Astrocyte (in vitro differentiated cells and primary cell): ENCODE measurements around the gene MRPL12. TPM values are rescaled to one million over a fixed set of nuclear protein-coding genes. Genes with fewer than 3 reads are reported as not detected.

Source experiments
- DNase-seq: peaks from one replicate; pipeline ENCODE4 v3.0.0-alpha.2; 2010; ENCODE audit warnings: low read depth
- FAIRE-seq: peaks from 2 replicates; lab custom pipeline; 2011; peaks lifted over from hg19 to GRCh38; lab: Jason Lieb, UNC
- H2AFZ ChIP-seq: 2 replicates; pipeline ENCODE4 v1.6.0; 2012; ENCODE audit warnings: low read depth, low read length, inconsistent platforms
- H3K27ac ChIP-seq: 2 replicates; pipeline ENCODE4 v1.5.1; 2011; ENCODE audit warnings: low read depth, low read length, inconsistent platforms
- H3K27me3 ChIP-seq: 2 replicates; pipeline ENCODE4 v1.6.0; 2011; ENCODE audit warnings: low read length, inconsistent platforms; ENCODE audit not compliant: insufficient read depth
- H3K36me3 ChIP-seq: 2 replicates; pipeline ENCODE4 v1.5.1; 2011; ENCODE audit warnings: low read length, inconsistent platforms; ENCODE audit not compliant: insufficient read depth
- H3K4me1 ChIP-seq: 2 replicates; pipeline ENCODE4 v1.5.1; 2011; ENCODE audit warnings: low read length, inconsistent platforms; ENCODE audit not compliant: insufficient read depth
- H3K4me2 ChIP-seq: 2 replicates; pipeline ENCODE4 v1.6.0; 2012; ENCODE audit warnings: low read length, inconsistent platforms
- H3K4me3 ChIP-seq: 2 replicates; pipeline ENCODE4 v1.5.1; 2011; ENCODE audit warnings: low read depth, mild to moderate bottlenecking, low read length, inconsistent platforms; ENCODE audit not compliant: insufficient read depth
- H3K79me2 ChIP-seq: 2 replicates; pipeline ENCODE4 v1.6.0; 2012; ENCODE audit warnings: mild to moderate bottlenecking, low read length, inconsistent platforms; ENCODE audit not compliant: insufficient read depth
- H3K9ac ChIP-seq: 2 replicates; pipeline ENCODE4 v1.6.0; 2012; ENCODE audit warnings: mild to moderate bottlenecking, low read length, inconsistent platforms
- H3K9me3 ChIP-seq: 2 replicates; pipeline ENCODE4 v1.5.1; 2012; ENCODE audit warnings: low read depth, mild to moderate bottlenecking, low read length, inconsistent platforms; ENCODE audit not compliant: insufficient read depth
- H4K20me1 ChIP-seq: 2 replicates; pipeline ENCODE4 v1.6.0; 2012; ENCODE audit warnings: low read length, inconsistent platforms; ENCODE audit not compliant: insufficient read depth
- H3K27ac Mint-ChIP-seq: one replicate; pipeline ENCODE4 v1.8.0; 2021; ENCODE audit warnings: mild to moderate bottlenecking, mixed read lengths; ENCODE audit not compliant: unreplicated experiment
- H3K27me3 Mint-ChIP-seq: one replicate; pipeline ENCODE4 v1.8.0; 2021; ENCODE audit warnings: low read depth, mixed read lengths; ENCODE audit not compliant: unreplicated experiment
- H3K36me3 Mint-ChIP-seq: one replicate; pipeline ENCODE4 v1.8.0; 2021; ENCODE audit warnings: low read depth, mixed read lengths; ENCODE audit not compliant: unreplicated experiment
- H3K4me1 Mint-ChIP-seq: one replicate; pipeline ENCODE4 v1.8.0; 2021; ENCODE audit warnings: low read depth, mixed read lengths; ENCODE audit not compliant: unreplicated experiment
- H3K4me3 Mint-ChIP-seq: one replicate; pipeline ENCODE4 v1.8.0; 2021; ENCODE audit warnings: mild to moderate bottlenecking, moderate library complexity, mixed read lengths; ENCODE audit not compliant: unreplicated experiment
- H3K9me3 Mint-ChIP-seq: one replicate; pipeline ENCODE4 v1.8.0; 2021; ENCODE audit warnings: mild to moderate bottlenecking, mixed read lengths; ENCODE audit not compliant: unreplicated experiment
- CTCF ChIP-seq: IDR thresholded peaks from 2 replicates; pipeline ENCODE4 v1.5.1; 2011; ENCODE audit warnings: low read depth, mild to moderate bottlenecking, inconsistent platforms, low read length, moderate library complexity; ENCODE audit not compliant: insufficient read depth
- EZH2 ChIP-seq: IDR thresholded peaks from 2 replicates; pipeline ENCODE4 v1.6.1; 2012; ENCODE audit warnings: mild to moderate bottlenecking, low read length, inconsistent platforms; ENCODE audit not compliant: insufficient read depth
- total RNA-seq: library from RNA; stranded (reverse); gene quantifications from 2 replicates; pipeline ENCODE4 v1.2.1, GENCODE V29; 2021

The MRPL12 gene
- total RNA-seq, 1 donor from 2014 or later = 69.9 TPM

GRCh38 chr17:81715107-81715871, 12.1 kb downstream of the MRPL12 start:
- Histone ChIP-seq H2AFZ (no peak overlapping the region), H3K4me2 (no peak overlapping the region), H3K4me1 (peaks cover 30% of the 10 kb centered on the region), H3K9ac (no peak overlapping the region), H3K79me2 (peaks cover 13% of the 10 kb centered on the region), H3K27me3 (no peaks in the 10 kb centered on the region), H3K4me3 (no peak overlapping the region), H3K9me3 (no peaks in the 10 kb centered on the region), H3K36me3 (no peaks in the 10 kb centered on the region), H4K20me1 (peaks cover 20% of the 10 kb centered on the region), H3K27ac (no peak overlapping the region)
- peaks cover 7% of the 10 kb centered on the region for H3K4me1 Mint-ChIP-seq
- no peaks in the 10 kb centered on the region for H3K36me3 Mint-ChIP-seq
- no peak for TF ChIP-seq CTCF
- no peak for TF ChIP-seq EZH2
- no peak for FAIRE-seq
- no peak overlapping the region for H3K4me3 Mint-ChIP-seq
- no peaks in the 10 kb centered on the region for H3K27me3 Mint-ChIP-seq
- DNase-seq = no peak
- H3K9me3 Mint-ChIP-seq = no peaks in the 10 kb centered on the region
- H3K27ac Mint-ChIP-seq = no peak overlapping the region

- H3K4me3 ChIP-seq = no peak overlapping the region
- H3K36me3 Mint-ChIP-seq = no peaks in the 10 kb centered on the region
- no peak for DNase-seq
- no peak overlapping the region for H3K4me2 ChIP-seq
- H3K4me1 Mint-ChIP-seq = peaks cover 2% of the 10 kb centered on the region
- peaks cover 22% of the 10 kb centered on the region for H3K4me1 ChIP-seq
- no peak overlapping the region for H2AFZ ChIP-seq
- no peaks in the 10 kb centered on the region for H3K9me3 ChIP-seq
- no peak overlapping the region for H3K4me3 Mint-ChIP-seq
- peaks cover 13% of the 10 kb centered on the region for H3K79me2 ChIP-seq
- TF ChIP-seq CTCF (no peak), EZH2 (no peak)
- H3K9ac ChIP-seq = no peak overlapping the region
- H3K36me3 ChIP-seq = no peaks in the 10 kb centered on the region
- no peak for FAIRE-seq
- no peaks in the 10 kb centered on the region for H3K9me3 Mint-ChIP-seq
- no peak overlapping the region for H3K27ac ChIP-seq
- no peaks in the 10 kb centered on the region for H3K27me3 ChIP-seq
- H3K27ac Mint-ChIP-seq = no peak overlapping the region
- H3K27me3 Mint-ChIP-seq = no peaks in the 10 kb centered on the region
- peaks cover 18% of the 10 kb centered on the region for H4K20me1 ChIP-seq
Measured at GRCh38 chr17:81715872-81716673, 12.9 kb downstream of the MRPL12 start.
